KOPT-K1 (cell line): ENCODE results near the gene DRAM1.
"Not testable (repeated sequence)": the region's sequence is repeated elsewhere in the genome, so short reads cannot be mapped to it uniquely, and the experiment has no call there.

Experiments used
- H3K27ac ChIP-seq: fragments of 200-600 bp; sonication (generic); 2 replicates; pipeline ENCODE4 v1.5.1; 2016; ENCODE audit warnings: antibody characterized with exemption, mild to moderate bottlenecking, low read depth, low read length; ENCODE audit not compliant: poor library complexity, severe bottlenecking
- H3K36me3 ChIP-seq: fragments of 200-600 bp; sonication (generic); 2 replicates; pipeline ENCODE4 v1.5.1; 2017; ENCODE audit warnings: antibody characterized with exemption, mild to moderate bottlenecking, low read length, moderate library complexity; ENCODE audit not compliant: insufficient read depth
- H3K9me3 ChIP-seq: fragments of 200-600 bp; sonication (generic); 2 replicates; pipeline ENCODE4 v1.5.1; 2017; ENCODE audit warnings: antibody characterized with exemption, low read length, mild to moderate bottlenecking; ENCODE audit not compliant: insufficient read depth, poor library complexity, severe bottlenecking

DRAM1 gene

GRCh38 chr12:101877806-101878242 lies 444 bp downstream of the DRAM1 start:
- no peaks in the 10 kb centered on the region for H3K36me3 ChIP-seq
- peak overlapping the region; percentile 52 for H3K27ac ChIP-seq
- no peaks in the 10 kb centered on the region for H3K9me3 ChIP-seq

GRCh38 chr12:101878243-101878821 lies 952 bp downstream of the DRAM1 start:
- no peaks in the 10 kb centered on the region for H3K9me3 ChIP-seq
- no peak overlapping the region for H3K27ac ChIP-seq
- no peaks in the 10 kb centered on the region for H3K36me3 ChIP-seq

- H3K27ac ChIP-seq: no peak overlapping the region
- H3K36me3 ChIP-seq: no peaks in the 10 kb centered on the region
- no peaks in the 10 kb centered on the region for H3K9me3 ChIP-seq
Measured at GRCh38 chr12:101880769-101881168, 3.4 kb downstream of the DRAM1 start.

- H3K36me3 ChIP-seq: no peaks in the 10 kb centered on the region
- no peaks in the 10 kb centered on the region for H3K9me3 ChIP-seq
- H3K27ac ChIP-seq: no peak overlapping the region
Measured at GRCh38 chr12:101881228-101881627, 3.8 kb downstream of the DRAM1 start.

- no peak overlapping the region for H3K27ac ChIP-seq
- no peaks in the 10 kb centered on the region for H3K36me3 ChIP-seq
- H3K9me3 ChIP-seq: no peaks in the 10 kb centered on the region
Measured at GRCh38 chr12:101884174-101884573, 6.8 kb downstream of the DRAM1 start.

GRCh38 chr12:101884781-101885340 lies 7.5 kb downstream of the DRAM1 start:
- H3K27ac ChIP-seq, H3K9me3 ChIP-seq, H3K36me3 ChIP-seq: not testable (repeated sequence)

- Histone ChIP-seq H3K9me3 (no peaks in the 10 kb centered on the region), H3K36me3 (no peaks in the 10 kb centered on the region), H3K27ac (no peak overlapping the region)
Measured at GRCh38 chr12:101885912-101886561, 8.7 kb downstream of the DRAM1 start.

GRCh38 chr12:101889211-101889752 lies 11.9 kb downstream of the DRAM1 start:
- no peak overlapping the region for H3K27ac ChIP-seq
- H3K9me3 ChIP-seq: no peaks in the 10 kb centered on the region
- no peaks in the 10 kb centered on the region for H3K36me3 ChIP-seq

GRCh38 chr12:101891462-101891971 lies 14.1 kb downstream of the DRAM1 start:
- no peaks in the 10 kb centered on the region for H3K36me3 ChIP-seq
- no peak overlapping the region for H3K27ac ChIP-seq
- H3K9me3 ChIP-seq: no peaks in the 10 kb centered on the region

GRCh38 chr12:101892794-101893193 lies 15.4 kb downstream of the DRAM1 start:
- Histone ChIP-seq H3K9me3 (no peaks in the 10 kb centered on the region), H3K27ac (no peak overlapping the region), H3K36me3 (no peaks in the 10 kb centered on the region)

GRCh38 chr12:101901777-101902176 lies 24.4 kb downstream of the DRAM1 start:
- no peaks in the 10 kb centered on the region for H3K36me3 ChIP-seq
- no peak overlapping the region for H3K27ac ChIP-seq
- H3K9me3 ChIP-seq: no peaks in the 10 kb centered on the region

- Histone ChIP-seq H3K9me3 (no peaks in the 10 kb centered on the region), H3K27ac (no peak overlapping the region), H3K36me3 (no peaks in the 10 kb centered on the region)
Measured at GRCh38 chr12:101902641-101903040, 25.3 kb downstream of the DRAM1 start.

- Histone ChIP-seq H3K9me3 (no peaks in the 10 kb centered on the region), H3K27ac (no peak overlapping the region), H3K36me3 (no peaks in the 10 kb centered on the region)
Measured at GRCh38 chr12:101906226-101906625, 28.8 kb downstream of the DRAM1 start.

GRCh38 chr12:101908395-101908794 lies 31.0 kb downstream of the DRAM1 start:
- H3K27ac ChIP-seq: no peak overlapping the region

GRCh38 chr12:101909646-101910045 lies 32.3 kb downstream of the DRAM1 start:
- Histone ChIP-seq H3K9me3 (no peaks in the 10 kb centered on the region), H3K27ac (no peak overlapping the region), H3K36me3 (no peaks in the 10 kb centered on the region)

More at GRCh38 chr12:101908395-101908794, 31.0 kb downstream of the DRAM1 start:
- H3K9me3 ChIP-seq: no peaks in the 10 kb centered on the region
- H3K36me3 ChIP-seq: no peaks in the 10 kb centered on the region
